ENCODE results near the gene CHST6.

DNA sequence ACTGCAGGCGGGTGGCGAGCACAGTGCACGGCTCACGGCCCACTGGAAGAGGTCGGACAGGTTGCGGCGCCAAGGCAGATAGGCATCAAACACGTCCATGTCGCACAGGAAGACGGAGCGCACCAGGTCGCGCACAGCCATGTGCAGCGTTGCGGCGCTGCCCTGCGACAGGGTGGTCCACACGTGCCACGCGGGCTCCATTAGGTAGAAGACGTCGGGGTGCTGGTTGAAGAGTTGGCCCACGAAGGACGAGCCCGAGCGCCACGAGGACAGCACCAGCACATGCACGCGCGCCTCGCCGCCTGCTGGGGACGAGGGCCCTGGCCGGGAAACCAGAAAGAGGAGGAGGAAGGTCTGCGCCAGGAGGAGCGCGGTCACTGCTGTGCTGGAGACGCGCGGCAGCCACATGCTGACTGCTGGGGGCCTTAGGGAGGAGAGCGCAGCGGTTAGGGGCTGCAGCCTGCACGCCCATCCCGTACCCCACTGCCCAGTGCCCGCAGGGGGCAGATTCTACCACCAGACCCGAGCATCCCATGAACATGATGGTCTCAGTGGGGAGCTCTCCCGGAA, 15.7 kb downstream of the CHST6 start:
- TF ChIP-seq EZH2 (IDR thresholded peaks at IDR 0.05; ENCODE audit: low read length) = no peak
- TF ChIP-seq, protein P1, sequence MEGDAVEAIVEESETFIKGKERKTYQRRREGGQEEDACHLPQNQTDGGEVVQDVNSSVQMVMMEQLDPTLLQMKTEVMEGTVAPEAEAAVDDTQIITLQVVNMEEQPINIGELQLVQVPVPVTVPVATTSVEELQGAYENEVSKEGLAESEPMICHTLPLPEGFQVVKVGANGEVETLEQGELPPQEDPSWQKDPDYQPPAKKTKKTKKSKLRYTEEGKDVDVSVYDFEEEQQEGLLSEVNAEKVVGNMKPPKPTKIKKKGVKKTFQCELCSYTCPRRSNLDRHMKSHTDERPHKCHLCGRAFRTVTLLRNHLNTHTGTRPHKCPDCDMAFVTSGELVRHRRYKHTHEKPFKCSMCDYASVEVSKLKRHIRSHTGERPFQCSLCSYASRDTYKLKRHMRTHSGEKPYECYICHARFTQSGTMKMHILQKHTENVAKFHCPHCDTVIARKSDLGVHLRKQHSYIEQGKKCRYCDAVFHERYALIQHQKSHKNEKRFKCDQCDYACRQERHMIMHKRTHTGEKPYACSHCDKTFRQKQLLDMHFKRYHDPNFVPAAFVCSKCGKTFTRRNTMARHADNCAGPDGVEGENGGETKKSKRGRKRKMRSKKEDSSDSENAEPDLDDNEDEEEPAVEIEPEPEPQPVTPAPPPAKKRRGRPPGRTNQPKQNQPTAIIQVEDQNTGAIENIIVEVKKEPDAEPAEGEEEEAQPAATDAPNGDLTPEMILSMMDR (optimal IDR thresholded peaks at IDR 0.05 in 1 of 3, IDR thresholded peaks at IDR 0.05 in 1 of 3, conservative IDR thresholded peaks at IDR 0.05 in 1 of 3; ENCODE audit: extremely low read depth in 1 of 3, insufficient read depth in 2 of 3, low read length in 3 of 3) = no peak

All from keratinocyte (primary cell).